ENCODE data around the gene SUGCT.
A peak's percentile ranks its signal among the peaks of the same experiment; 100 is the strongest.
"Not testable (repeated sequence)": the region's sequence is repeated elsewhere in the genome, so short reads cannot be mapped to it uniquely, and the experiment has no call there.

SUGCT gene

GRCh38 chr7:40134428-40135316 is at the start of gene SUGCT, which contains the start of gene MPLKIP:
TSS of gene SUGCT (plus strand) at chr7:40135005.
TSS of gene MPLKIP (minus strand) at chr7:40134622. CDS start at chr7:40134567, 55 bp downstream.
- peak; percentile 90 for DNase-seq

GRCh38 chr7:40092182-40092581 is 42.6 kb upstream of the SUGCT start:
- no peak for DNase-seq

- no peak for DNase-seq
Measured at GRCh38 chr7:40093631-40094350, 41.0 kb upstream of the SUGCT start.

GRCh38 chr7:40095230-40095629 is 39.6 kb upstream of the SUGCT start:
- no peak for DNase-seq

- no peak for DNase-seq
Measured at GRCh38 chr7:40095695-40096327, 39.0 kb upstream of the SUGCT start.

- no peak for DNase-seq
Measured at GRCh38 chr7:40097728-40098127, 37.1 kb upstream of the SUGCT start.

- DNase-seq = no peak
Measured at GRCh38 chr7:40098810-40099209, 36.0 kb upstream of the SUGCT start.

GRCh38 chr7:40099837-40100236 is 35.0 kb upstream of the SUGCT start:
- DNase-seq = no peak

GRCh38 chr7:40101201-40101600 is 33.6 kb upstream of the SUGCT start:
- DNase-seq = no peak

GRCh38 chr7:40102897-40103296 is 31.9 kb upstream of the SUGCT start:
- DNase-seq = no peak

- DNase-seq = no peak
Measured at GRCh38 chr7:40105879-40106473, 28.8 kb upstream of the SUGCT start.

GRCh38 chr7:40115936-40116335 is 18.9 kb upstream of the SUGCT start:
- no peak for DNase-seq

- DNase-seq = not testable (repeated sequence)
Measured at GRCh38 chr7:40117199-40117598, 17.6 kb upstream of the SUGCT start.

- not testable (repeated sequence) for DNase-seq
Measured at GRCh38 chr7:40118201-40118600, 16.6 kb upstream of the SUGCT start.

- no peak for DNase-seq
Measured at GRCh38 chr7:40120020-40120419, 14.8 kb upstream of the SUGCT start.

GRCh38 chr7:40122100-40122939 is 12.5 kb upstream of the SUGCT start:
- DNase-seq = not testable (repeated sequence)

- DNase-seq = no peak
Measured at GRCh38 chr7:40122940-40123254, 11.9 kb upstream of the SUGCT start.

GRCh38 chr7:40133561-40134427 is 1.0 kb upstream of the SUGCT start:
- no peak for DNase-seq

GRCh38 chr7:40135317-40135610 is 459 bp downstream of the SUGCT start:
- no peak for DNase-seq

- DNase-seq = no peak
Measured at GRCh38 chr7:40137563-40137962, 2.8 kb downstream of the SUGCT start.

GRCh38 chr7:40138973-40139372 is 4.2 kb downstream of the SUGCT start:
- no peak for DNase-seq

- DNase-seq = not testable (repeated sequence)
Measured at GRCh38 chr7:40139891-40140290, 5.1 kb downstream of the SUGCT start.

All from islet precursor cell (in vitro differentiated cells).